H1 (cell line): ENCODE measurements around the gene CHST13. TPM values are rescaled to one million over a fixed set of nuclear protein-coding genes. Genes with fewer than 3 reads are reported as not detected.
A peak's percentile ranks its signal among the peaks of the same experiment; 100 is the strongest.

ENCODE experiments used
- CTCF ChIA-PET: fragments of 300-600 bp; sonication (Branson Sonifier 250); formaldehyde crosslinking; loops from one replicate; lab custom pipeline; 2021; ENCODE audit not compliant: partially characterized antibody; lab: Charles Lee
- POLR2A ChIA-PET: fragments of 300-600 bp; sonication (Branson Sonifier 250); formaldehyde crosslinking; loops from one replicate; lab custom pipeline; 2021; ENCODE audit warnings: inconsistent platforms; ENCODE audit not compliant: partially characterized antibody; lab: Charles Lee
- DNase-seq, 2 experiments: peaks; one replicate each; pipeline versions ENCODE4 v3.0.0 to v3.0.0-alpha.2; 2010 to 2022; ENCODE audit warnings: low spot score in 2 of 2, low read depth in 1 of 2, mixed read lengths in 1 of 2
- FAIRE-seq: peaks from 2 replicates; lab custom pipeline; 2011; peaks lifted over from hg19 to GRCh38; lab: Jason Lieb, UNC
- H2AFZ ChIP-seq: 2 replicates; pipeline ENCODE4 v1.8.1; 2012; ENCODE audit warnings: low read length, inconsistent platforms
- H2AK5ac ChIP-seq: 2 replicates; pipeline ENCODE4 v1.6.1; 2013; ENCODE audit warnings: low read depth, low read length
- H2BK120ac ChIP-seq: replicated peaks from 2 replicates; pipeline ENCODE3; 2013; ENCODE audit warnings: low read depth, low read length, inconsistent platforms
- H2BK12ac ChIP-seq: 2 replicates; pipeline ENCODE4 v1.6.1; 2013; ENCODE audit warnings: low read depth, low read length
- H2BK15ac ChIP-seq: 2 replicates; pipeline ENCODE4 v1.6.1; 2013; ENCODE audit warnings: low read length
- H2BK20ac ChIP-seq: 2 replicates; pipeline ENCODE4 v1.6.1; 2013; ENCODE audit warnings: low read length
- H2BK5ac ChIP-seq: 2 replicates; pipeline ENCODE4 v1.6.1; 2013; ENCODE audit warnings: low read depth, low read length
- H3K14ac ChIP-seq: 2 replicates; pipeline ENCODE4 v1.6.1; 2013; ENCODE audit warnings: inconsistent platforms; ENCODE audit not compliant: insufficient read length
- H3K18ac ChIP-seq: 2 replicates; pipeline ENCODE4 v1.6.1; 2013; ENCODE audit warnings: low read length; ENCODE audit errors: extremely low read depth
- H3K23ac ChIP-seq: 2 replicates; pipeline ENCODE4 v1.6.1; 2013; ENCODE audit warnings: inconsistent platforms; ENCODE audit not compliant: insufficient read length
- H3K23me2 ChIP-seq: 2 replicates; pipeline ENCODE4 v1.6.1; 2013; ENCODE audit warnings: low read depth, low read length
- H3K27ac ChIP-seq: 2 replicates; pipeline ENCODE4 v1.6.1; 2011; ENCODE audit warnings: low read depth, low read length, inconsistent platforms
- H3K27me3 ChIP-seq, 4 experiments: replicated peaks in 1 of 4; 1 replicate in 1 of 4; 2 replicates in 3 of 4; pipeline versions ENCODE4 v1.6.1 to v1.8.1; 2011 to 2013; ENCODE audit warnings: low read length in 3 of 4, mild to moderate bottlenecking in 3 of 4, inconsistent platforms in 2 of 4, mixed read lengths in 2 of 4, moderate library complexity in 1 of 4; ENCODE audit not compliant: control insufficient read depth in 3 of 4, insufficient read depth in 3 of 4; ENCODE audit errors: extremely low read depth in 1 of 4
- H3K36me3 ChIP-seq, 4 experiments: 2 replicates each; pipeline versions ENCODE4 v1.6.1 to v1.8.1; 2011 to 2013; ENCODE audit warnings: mild to moderate bottlenecking in 4 of 4, low read length in 3 of 4, moderate library complexity in 2 of 4, control low read depth in 1 of 4, inconsistent platforms in 1 of 4; ENCODE audit not compliant: insufficient read depth in 4 of 4, control insufficient read depth in 2 of 4
- H3K4ac ChIP-seq: replicated peaks from 2 replicates; pipeline ENCODE3; 2013; ENCODE audit warnings: low read length, low read depth, mixed read lengths, inconsistent platforms; ENCODE audit not compliant: insufficient read length
- H3K4me1 ChIP-seq, 4 experiments: replicated peaks in 1 of 4; 1 replicate in 1 of 4; 2 replicates in 3 of 4; pipeline versions ENCODE4 v1.6.1 to v1.8.1; 2011 to 2013; ENCODE audit warnings: low read length in 3 of 4, inconsistent platforms in 2 of 4, mixed read lengths in 1 of 4; ENCODE audit not compliant: insufficient read depth in 4 of 4, control insufficient read depth in 3 of 4
- H3K4me2 ChIP-seq, 2 experiments: 2 replicates each; pipeline versions ENCODE4 v1.6.1 to v1.8.1; 2011 to 2013; ENCODE audit warnings: low read depth in 2 of 2, low read length in 2 of 2, control low read depth in 1 of 2, inconsistent platforms in 1 of 2, mild to moderate bottlenecking in 1 of 2; ENCODE audit not compliant: insufficient read depth in 1 of 2
- H3K4me3 ChIP-seq, 4 experiments: fragments of 200-600, 300-600 bp in 1 of 4; sonication (generic), shearing (Covaris generic), sonication (Bioruptor Twin) in 1 of 4; 2 replicates each; pipeline versions ENCODE4 v1.5.1 to v1.8.1; 2011 to 2016; ENCODE audit warnings: low read length in 4 of 4, low read depth in 3 of 4, control low read depth in 2 of 4, inconsistent platforms in 2 of 4, mild to moderate bottlenecking in 2 of 4, mixed read lengths in 1 of 4, moderate library complexity in 1 of 4; ENCODE audit not compliant: insufficient read depth in 2 of 4; ENCODE audit errors: extremely low read depth in 1 of 4
- H3K56ac ChIP-seq: replicated peaks from 2 replicates; pipeline ENCODE3; 2013; ENCODE audit warnings: low read depth, mild to moderate bottlenecking, mixed read lengths, low read length, inconsistent platforms; ENCODE audit not compliant: insufficient read length
- H3K79me1 ChIP-seq: 2 replicates; pipeline ENCODE4 v1.6.1; 2013; ENCODE audit warnings: low read depth, low read length, control low read depth
- H3K79me2 ChIP-seq, 2 experiments: 2 replicates each; pipeline versions ENCODE4 v1.6.1 to v1.8.1; 2012 to 2013; ENCODE audit warnings: low read length in 2 of 2, mild to moderate bottlenecking in 2 of 2, inconsistent platforms in 1 of 2; ENCODE audit not compliant: insufficient read depth in 2 of 2, control insufficient read depth in 1 of 2
- H3K9ac ChIP-seq, 4 experiments: replicated peaks in 1 of 4; 1 replicate in 1 of 4; 2 replicates in 3 of 4; pipeline versions ENCODE4 v1.6.1 to v1.8.1; 2011 to 2013; ENCODE audit warnings: low read depth in 3 of 4, low read length in 3 of 4, control low read depth in 2 of 4, mild to moderate bottlenecking in 2 of 4, moderate library complexity in 2 of 4, inconsistent platforms in 1 of 4; ENCODE audit errors: extremely low read depth in 1 of 4
- H3K9me3 ChIP-seq, 2 experiments: 2 replicates each; pipeline versions ENCODE4 v1.6.1 to v1.8.1; 2012 to 2013; ENCODE audit warnings: mild to moderate bottlenecking in 2 of 2, moderate library complexity in 2 of 2, control low read depth in 1 of 2, inconsistent platforms in 1 of 2, low read depth in 1 of 2, low read length in 1 of 2, mixed read lengths in 1 of 2; ENCODE audit not compliant: insufficient read depth in 2 of 2
- H4K20me1 ChIP-seq, 2 experiments: replicated peaks in 1 of 2; 2 replicates each; pipeline versions ENCODE3 to v1.8.1; 2011 to 2013; ENCODE audit warnings: inconsistent platforms in 2 of 2, low read length in 2 of 2, mild to moderate bottlenecking in 1 of 2; ENCODE audit not compliant: insufficient read depth in 2 of 2, control insufficient read depth in 1 of 2
- H4K5ac ChIP-seq: 2 replicates; pipeline ENCODE4 v1.6.1; 2013; ENCODE audit warnings: low read length, low read depth, mixed read lengths, inconsistent platforms; ENCODE audit not compliant: insufficient read length
- H4K8ac ChIP-seq: 2 replicates; pipeline ENCODE4 v1.8.0; 2013; ENCODE audit warnings: mild to moderate bottlenecking, moderate library complexity, low read length, inconsistent platforms; ENCODE audit not compliant: insufficient read depth; ENCODE audit errors: extremely low read depth
- H4K91ac ChIP-seq: replicated peaks from 2 replicates; pipeline ENCODE3; 2013; ENCODE audit warnings: low read length, mixed read lengths, inconsistent platforms; ENCODE audit not compliant: insufficient read length
- CREB1 ChIP-seq: IDR thresholded peaks from 2 replicates; pipeline ENCODE4 v1.6.1; 2012; ENCODE audit warnings: inconsistent platforms
- SIN3A ChIP-seq, 2 experiments: IDR thresholded peaks in 1 of 2; conservative IDR thresholded peaks in 1 of 2; 2 replicates each; pipeline ENCODE4 v1.6.1; 2011 to 2012; ENCODE audit warnings: low read length in 2 of 2, improper control_type of control experiment in 1 of 2, low read depth in 1 of 2, mild to moderate bottlenecking in 1 of 2
- WGBS, 2 experiments: shearing (Covaris generic) in 1 of 2; methylation state at CpG; one replicate each; pipeline versions ENCODE4 v1.1.6 to v1.1.7; 2013 to 2015; ENCODE audit warnings: low lambda C conversion rate in 2 of 2, mixed read lengths in 2 of 2, inconsistent platforms in 1 of 2, low coverage in 1 of 2, missing lambda C conversion rate in 1 of 2; ENCODE audit not compliant: insufficient replicate concordance in 2 of 2, insufficient coverage in 1 of 2, insufficient read length in 1 of 2; ENCODE audit errors: extremely low coverage in 1 of 2, missing lambda C conversion rate in 1 of 2; 5-methylcytosine and 5-hydroxymethylcytosine counted together
- polyA plus RNA-seq, 7 experiments: library from polyadenylated mRNA; depleted of rRNA in 3 of 7; stranded (reverse) in 5 of 7; unstranded in 2 of 7; fragments of >200 nt in 5 of 7; fragments of 200-250 nt in 2 of 7; gene quantifications; 1 replicate in 5 of 7; 2 replicates in 1 of 7; 4 replicates in 1 of 7; pipeline versions ENCODE4 v1.2.1 to v1.2.3, GENCODE V29; 2011 to 2013; ENCODE audit warnings: missing spikeins in 2 of 7, mixed read lengths in 2 of 7
- total RNA-seq: library from RNA; stranded (reverse); fragmentation: NEBNext Ultra II Directional; extraction: Animal tissue kit (Norgen Biotek cat#: 25700); gene quantifications from 2 replicates; pipeline ENCODE4 v1.2.1, GENCODE V29; 2021

Gene CHST13
- total and polyA plus RNA-seq, 2 of the 8 experiments (the other 6 are each of a cell fraction or from before 2014, with no cell fraction given) = 5.4 to 11.7 TPM

GRCh38 chr3:126525853-126526667 is 2.1 kb downstream of the CHST13 start:
- no peak overlapping the region for H3K9ac ChIP-seq
- no peak overlapping the region for H4K91ac ChIP-seq
- H4K5ac ChIP-seq = no peak overlapping the region
- CTCF ChIA-PET = interaction anchor here (0.7 to 1.8 kb wide), 6 partner anchors 16 to 1019 kb away, joined by 3 to 5 read pairs (median 4); no protein-coding TSS in a partner anchor
- H2AK5ac ChIP-seq = 0 out of 2 replicates have a peak overlapping the region, but pooled peaks have one; percentile 20
- H3K14ac ChIP-seq = no peak overlapping the region
- no peak overlapping the region for H3K56ac ChIP-seq
- H2BK12ac ChIP-seq = no peak overlapping the region
- H3K4me1 ChIP-seq = peaks cover 0 to 18% (median 12%) of the 10 kb centered on the region in 4 experiments; a peak in 6 of 7 replicates
- no peaks in the 10 kb centered on the region for H3K79me2 ChIP-seq
- H4K8ac ChIP-seq = peak overlapping the region; percentile 36; the same call in 1 of the 2 replicates
- H3K4me2 ChIP-seq = no peak overlapping the region
- no peak for TF ChIP-seq SIN3A (conservative IDR thresholded peaks at IDR 0.05 in 1 of 2, IDR thresholded peaks at IDR 0.05 in 1 of 2; ENCODE audit: low read depth in 1 of 2, low read length in 2 of 2)
- no peak for TF ChIP-seq CREB1
- TF ChIP-seq, all 59 proteins: peak for 0
- Histone ChIP-seq H3K36me3 (no peaks in the 10 kb centered on the region), H3K23me2 (peaks cover 7% of the 10 kb centered on the region; the same call in 1 of the 2 replicates), H2BK5ac (no peak overlapping the region), H3K9me3 (no peaks in the 10 kb centered on the region), H3K18ac (no peak overlapping the region), H3K27me3 (peaks cover 0 to 16% (median 11%) of the 10 kb centered on the region in 4 experiments; a peak in 5 of 7 replicates), H3K79me1 (no peaks in the 10 kb centered on the region), H3K27ac (no peak overlapping the region), H3K23ac (no peak overlapping the region), H3K4me3 (no peak overlapping the region), H2AFZ (no peak overlapping the region), H3K4ac (no peak overlapping the region), H2BK20ac (no peak overlapping the region), H2BK120ac (no peak overlapping the region), H2BK15ac (no peak overlapping the region), H4K20me1 (peaks cover 0 to 4% of the 10 kb centered on the region in 2 experiments)
- POLR2A ChIA-PET = no interaction called here
- FAIRE-seq = no peak
- 93% methylated on average over 8 of the region's 8 CpGs; no CpG with 5 or more reads in 1 of the 2 experiments for WGBS, 2 experiments
- no peak for DNase-seq
